Endothelial cell of umbilical vein (primary cell): ENCODE results near the gene KAT8.

Experiments
- CTCF ChIP-seq, 2 donors: IDR thresholded peaks; 1 replicate in 1 of 2; 2 replicates in 1 of 2; pipeline ENCODE4 v1.5.1; 2011; ENCODE audit warnings: low read length in 2 of 2, mild to moderate bottlenecking in 2 of 2, moderate library complexity in 2 of 2, control low read depth in 1 of 2, inconsistent platforms in 1 of 2, low read depth in 1 of 2; ENCODE audit not compliant: insufficient read depth in 1 of 2; ENCODE audit errors: extremely low read depth in 1 of 2
- EZH2 ChIP-seq: IDR thresholded peaks from 2 replicates; pipeline ENCODE4 v1.6.1; 2012; ENCODE audit warnings: borderline replicate concordance, low read depth, mild to moderate bottlenecking, moderate library complexity, low read length, inconsistent platforms; ENCODE audit not compliant: severe bottlenecking
- MAX ChIP-seq: IDR thresholded peaks from 2 replicates; pipeline ENCODE4 v1.6.1; 2011; ENCODE audit not compliant: insufficient read depth, insufficient read length
- MYC ChIP-seq: IDR thresholded peaks from one replicate; pipeline ENCODE4 v1.6.1; 2011; ENCODE audit warnings: mild to moderate bottlenecking, low read depth, low read length
- POLR2A ChIP-seq: IDR thresholded peaks from 2 replicates; pipeline ENCODE4 v1.6.1; 2012; ENCODE audit warnings: low read depth, mild to moderate bottlenecking, control low read depth, low read length
- POLR2AphosphoS5 ChIP-seq: IDR thresholded peaks from 2 replicates; pipeline ENCODE4 v1.6.1; 2012; ENCODE audit warnings: low read depth, mild to moderate bottlenecking, control low read depth, low read length, moderate library complexity; ENCODE audit not compliant: insufficient read depth

GRCh38 chr16:31083556-31083955 lies 33.9 kb upstream of the KAT8 start:
- TF ChIP-seq CTCF (IDR thresholded peaks at IDR 0.05; ENCODE audit: extremely low read depth in 1 of 2, insufficient read depth in 1 of 2, low read depth in 1 of 2, low read length in 2 of 2) (no peak), POLR2A (no peak), EZH2 (no peak), POLR2AphosphoS5 (no peak), MYC (no peak), MAX (no peak)
